Thoracic aorta (tissue), 2 donors: ENCODE results near the gene AFTPH. TPM values are rescaled to one million over a fixed set of nuclear protein-coding genes. Genes with fewer than 3 reads are reported as not detected.

Source experiments
- ATAC-seq: fragments of 150-250 bp; one replicate; pipeline ENCODE4 v1.8.0; 2017; ENCODE audit warnings: low read depth; ENCODE audit not compliant: insufficient number of reproducible peaks, low FRiP score
- DNase-seq: peaks from one replicate; pipeline ENCODE4 v3.0.0-alpha.2; 2020; ENCODE audit warnings: low spot score
- H3K27ac ChIP-seq, 2 donors: fragments of 200-600 bp; sonication (generic); 1 replicate in 1 of 2; 2 replicates in 1 of 2; pipeline ENCODE4 v1.5.1; 2016; ENCODE audit warnings: mild to moderate bottlenecking in 2 of 2, moderate library complexity in 2 of 2
- H3K27me3 ChIP-seq: fragments of 200-600 bp; sonication (generic); replicated peaks from 2 replicates; pipeline ENCODE4 v1.6.0; 2016; ENCODE audit warnings: mild to moderate bottlenecking; ENCODE audit not compliant: insufficient read depth
- H3K36me3 ChIP-seq: fragments of 200-600 bp; sonication (generic); one replicate; pipeline ENCODE4 v1.5.1; 2016
- H3K4me1 ChIP-seq, 2 donors: fragments of 200-600 bp; sonication (generic); 1 replicate in 1 of 2; 2 replicates in 1 of 2; pipeline versions ENCODE4 v1.5.1 to v1.6.0; 2016; ENCODE audit warnings: low read depth in 2 of 2, mild to moderate bottlenecking in 1 of 2; ENCODE audit not compliant: control insufficient read depth in 1 of 2
- H3K4me3 ChIP-seq: fragments of 200-600 bp; sonication (generic); 2 replicates; pipeline ENCODE4 v1.5.1; 2016; ENCODE audit warnings: mild to moderate bottlenecking
- H3K9me3 ChIP-seq: fragments of 200-600 bp; sonication (generic); 2 replicates; pipeline ENCODE4 v1.5.1; 2016
- total RNA-seq, 2 donors: library from RNA; depleted of rRNA; stranded (reverse); fragments of >200 nt; gene quantifications; one replicate each; pipeline versions ENCODE4 v1.1.0 to v1.2.3, GENCODE V29; 2016
- TF ChIP-seq, protein P1 (sequence below): fragments of 200-600 bp; sonication (generic); IDR thresholded peaks from one replicate; pipeline ENCODE4 v1.5.1; 2019; ENCODE audit warnings: antibody characterized with exemption

The AFTPH gene
- total RNA-seq, 2 donors from 2014 or later, result 27.3 to 32.1 TPM

DNA sequence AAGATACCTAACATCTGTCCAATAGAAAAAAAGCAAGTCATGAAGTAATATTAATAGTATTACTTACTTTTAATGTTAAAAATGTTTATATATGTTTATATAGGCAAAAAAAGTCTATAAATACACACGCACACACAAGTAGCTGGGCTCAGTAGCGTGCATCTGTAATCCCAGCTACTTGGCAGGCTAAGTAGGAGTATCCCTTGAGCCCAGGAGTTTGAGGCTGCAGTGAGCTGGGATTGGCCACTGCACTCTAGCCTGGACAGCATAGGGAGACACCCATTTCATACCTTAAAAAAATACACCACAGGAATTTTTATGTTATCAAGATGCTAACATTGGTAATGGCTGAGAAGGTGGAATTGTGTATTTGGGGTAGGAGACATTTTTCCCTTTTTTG, 17.4 kb upstream of the AFTPH start:
- no peaks in the 10 kb centered on the region for H3K4me1 ChIP-seq
- H3K27me3 ChIP-seq, result no peaks in the 10 kb centered on the region
- no peak overlapping the region for H3K4me3 ChIP-seq
- no peak for ATAC-seq
- no peak for DNase-seq
- no peak overlapping the region for H3K27ac ChIP-seq
- TF ChIP-seq, protein P1, sequence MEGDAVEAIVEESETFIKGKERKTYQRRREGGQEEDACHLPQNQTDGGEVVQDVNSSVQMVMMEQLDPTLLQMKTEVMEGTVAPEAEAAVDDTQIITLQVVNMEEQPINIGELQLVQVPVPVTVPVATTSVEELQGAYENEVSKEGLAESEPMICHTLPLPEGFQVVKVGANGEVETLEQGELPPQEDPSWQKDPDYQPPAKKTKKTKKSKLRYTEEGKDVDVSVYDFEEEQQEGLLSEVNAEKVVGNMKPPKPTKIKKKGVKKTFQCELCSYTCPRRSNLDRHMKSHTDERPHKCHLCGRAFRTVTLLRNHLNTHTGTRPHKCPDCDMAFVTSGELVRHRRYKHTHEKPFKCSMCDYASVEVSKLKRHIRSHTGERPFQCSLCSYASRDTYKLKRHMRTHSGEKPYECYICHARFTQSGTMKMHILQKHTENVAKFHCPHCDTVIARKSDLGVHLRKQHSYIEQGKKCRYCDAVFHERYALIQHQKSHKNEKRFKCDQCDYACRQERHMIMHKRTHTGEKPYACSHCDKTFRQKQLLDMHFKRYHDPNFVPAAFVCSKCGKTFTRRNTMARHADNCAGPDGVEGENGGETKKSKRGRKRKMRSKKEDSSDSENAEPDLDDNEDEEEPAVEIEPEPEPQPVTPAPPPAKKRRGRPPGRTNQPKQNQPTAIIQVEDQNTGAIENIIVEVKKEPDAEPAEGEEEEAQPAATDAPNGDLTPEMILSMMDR, result no peak
- H3K36me3 ChIP-seq, result no peaks in the 10 kb centered on the region
- H3K9me3 ChIP-seq, result no peaks in the 10 kb centered on the region

- H3K27me3 ChIP-seq, result no peaks in the 10 kb centered on the region
- no peak overlapping the region for H3K27ac ChIP-seq
- no peak for DNase-seq
- H3K4me1 ChIP-seq, result no peaks in the 10 kb centered on the region
- H3K9me3 ChIP-seq, result no peaks in the 10 kb centered on the region
- no peaks in the 10 kb centered on the region for H3K36me3 ChIP-seq
- TF ChIP-seq, protein P1, result no peak
- ATAC-seq, result no peak
- no peak overlapping the region for H3K4me3 ChIP-seq
Observed at GRCh38 chr2:64514008-64514407, 10.1 kb upstream of the AFTPH start.

- H3K27ac ChIP-seq, result no peak overlapping the region
- DNase-seq (no peak), ATAC-seq (no peak)
- TF ChIP-seq, protein P1, result no peak
- H3K36me3 ChIP-seq, result no peaks in the 10 kb centered on the region
- H3K27me3 ChIP-seq, result no peaks in the 10 kb centered on the region
- no peaks in the 10 kb centered on the region for H3K9me3 ChIP-seq
- no peak overlapping the region for H3K4me3 ChIP-seq
- no peaks in the 10 kb centered on the region for H3K4me1 ChIP-seq
Observed at GRCh38 chr2:64515086-64515485, 9.0 kb upstream of the AFTPH start.

DNA sequence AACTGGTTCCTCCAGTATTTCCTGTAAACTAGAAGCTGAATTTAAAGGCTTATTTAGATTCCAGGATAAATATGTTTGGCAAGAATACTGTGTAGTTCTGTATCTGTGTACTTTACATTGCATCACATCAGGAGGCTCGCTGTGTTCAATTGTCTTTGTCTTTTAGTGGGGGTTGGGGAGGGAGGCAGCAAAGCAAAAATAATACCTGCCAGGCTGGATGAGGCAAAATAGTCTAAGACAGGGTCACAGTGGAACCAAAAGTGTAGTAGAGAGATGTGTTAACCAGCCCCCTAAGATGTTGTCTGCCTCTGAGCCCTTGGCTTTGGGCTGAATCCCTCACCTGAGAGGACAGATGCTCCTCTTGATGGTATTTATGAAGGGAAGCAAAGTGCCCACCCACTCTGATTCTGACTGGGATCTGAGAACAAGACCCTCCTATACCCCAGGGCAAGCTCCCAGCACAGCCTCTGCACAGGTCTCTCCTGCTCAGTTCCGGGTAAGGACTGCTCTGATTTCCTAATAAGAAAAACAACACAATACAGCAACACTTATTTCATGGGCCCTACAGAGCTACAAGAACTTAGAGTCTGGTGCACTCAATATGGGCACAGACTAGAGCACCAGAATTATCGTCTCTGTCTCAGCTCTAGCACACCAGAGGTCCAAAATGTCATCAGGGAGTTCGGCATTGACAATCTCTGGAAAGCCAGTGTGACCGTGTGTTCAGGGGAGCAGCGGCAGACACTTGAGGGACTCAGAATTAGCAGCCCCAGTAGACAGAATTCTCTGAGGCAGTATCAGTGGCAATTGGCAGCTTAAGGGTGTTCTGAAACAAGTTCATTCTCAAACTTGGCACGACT, 7.2 kb upstream of the AFTPH start:
- no peak for DNase-seq
- TF ChIP-seq, protein P1, result no peak
- Histone ChIP-seq H3K27ac (no peak overlapping the region), H3K4me1 (no peaks in the 10 kb centered on the region), H3K27me3 (no peaks in the 10 kb centered on the region), H3K9me3 (no peaks in the 10 kb centered on the region), H3K4me3 (no peak overlapping the region), H3K36me3 (no peaks in the 10 kb centered on the region)
- no peak for ATAC-seq

GRCh38 chr2:64517511-64517884, 6.6 kb upstream of the AFTPH start:
- no peak overlapping the region for H3K27ac ChIP-seq
- no peak overlapping the region for H3K4me3 ChIP-seq
- H3K36me3 ChIP-seq, result no peaks in the 10 kb centered on the region
- no peak for DNase-seq
- ATAC-seq, result no peak
- TF ChIP-seq, protein P1, result no peak
- H3K9me3 ChIP-seq, result no peaks in the 10 kb centered on the region
- no peaks in the 10 kb centered on the region for H3K27me3 ChIP-seq
- H3K4me1 ChIP-seq, result no peaks in the 10 kb centered on the region
